ENCODE results near the gene MACROH2A1.

MACROH2A1 gene

GRCh38 chr5:135308245-135308644 is 90.8 kb downstream of the MACROH2A1 start:
- DNase-seq (ENCODE audit: low read depth, low spot score) = no peak
- Histone ChIP-seq H3K27me3 (ENCODE audit: insufficient read depth, insufficient read length) (no peaks in the 10 kb centered on the region), H3K9ac (ENCODE audit: insufficient read length, low read depth) (no peak overlapping the region), H3K36me3 (ENCODE audit: insufficient read depth, insufficient read length, low read length) (no peaks in the 10 kb centered on the region), H3K4me3 (ENCODE audit: insufficient read length, low read depth) (no peak overlapping the region), H3K9me3 (ENCODE audit: insufficient read depth, low read length) (no peaks in the 10 kb centered on the region), H3K4me1 (ENCODE audit: insufficient read depth, insufficient read length) (peaks cover 2% of the 10 kb centered on the region)
- TF ChIP-seq YY1 (IDR thresholded peaks at IDR 0.05; ENCODE audit: insufficient read depth, insufficient read length) (no peak), SUZ12 (IDR thresholded peaks at IDR 0.05; ENCODE audit: extremely low read depth, insufficient read depth, insufficient read length) (no peak), ZNF274 (IDR thresholded peaks at IDR 0.05; ENCODE audit: low read depth, low read length) (no peak)

GRCh38 chr5:135307143-135307903 is 91.7 kb downstream of the MACROH2A1 start:
- no peak overlapping the region for H3K4me3 ChIP-seq (ENCODE audit: insufficient read length, low read depth)
- no peaks in the 10 kb centered on the region for H3K9me3 ChIP-seq (ENCODE audit: insufficient read depth, low read length)
- DNase-seq (ENCODE audit: low read depth, low spot score) = no peak
- no peaks in the 10 kb centered on the region for H3K36me3 ChIP-seq (ENCODE audit: insufficient read depth, insufficient read length, low read length)
- TF ChIP-seq SUZ12 (IDR thresholded peaks at IDR 0.05; ENCODE audit: extremely low read depth, insufficient read depth, insufficient read length) (no peak), ZNF274 (IDR thresholded peaks at IDR 0.05; ENCODE audit: low read depth, low read length) (no peak), YY1 (IDR thresholded peaks at IDR 0.05; ENCODE audit: insufficient read depth, insufficient read length) (no peak)
- H3K9ac ChIP-seq (ENCODE audit: insufficient read length, low read depth) = no peak overlapping the region
- peaks cover 2% of the 10 kb centered on the region for H3K4me1 ChIP-seq (ENCODE audit: insufficient read depth, insufficient read length)
- H3K27me3 ChIP-seq (ENCODE audit: insufficient read depth, insufficient read length) = no peaks in the 10 kb centered on the region

- no peaks in the 10 kb centered on the region for H3K36me3 ChIP-seq (ENCODE audit: insufficient read depth, insufficient read length, low read length)
- H3K4me3 ChIP-seq (ENCODE audit: insufficient read length, low read depth) = no peak overlapping the region
Measured at GRCh38 chr5:135306557-135306956, 92.5 kb downstream of the MACROH2A1 start.

GRCh38 chr5:135304352-135305221 is 94.4 kb downstream of the MACROH2A1 start:
- DNase-seq (ENCODE audit: low read depth, low spot score) = no peak
- Histone ChIP-seq H3K4me3 (ENCODE audit: insufficient read length, low read depth) (no peak overlapping the region), H3K4me1 (ENCODE audit: insufficient read depth, insufficient read length) (peaks cover 2% of the 10 kb centered on the region), H3K27me3 (ENCODE audit: insufficient read depth, insufficient read length) (no peaks in the 10 kb centered on the region), H3K9me3 (ENCODE audit: insufficient read depth, low read length) (no peaks in the 10 kb centered on the region), H3K36me3 (ENCODE audit: insufficient read depth, insufficient read length, low read length) (no peaks in the 10 kb centered on the region), H3K9ac (ENCODE audit: insufficient read length, low read depth) (no peak overlapping the region)
- no peak for TF ChIP-seq YY1 (IDR thresholded peaks at IDR 0.05; ENCODE audit: insufficient read depth, insufficient read length)
- TF ChIP-seq SUZ12 (IDR thresholded peaks at IDR 0.05; ENCODE audit: extremely low read depth, insufficient read depth, insufficient read length) = no peak
- TF ChIP-seq ZNF274 (IDR thresholded peaks at IDR 0.05; ENCODE audit: low read depth, low read length) = no peak

More at GRCh38 chr5:135306557-135306956, 92.5 kb downstream of the MACROH2A1 start:
- H3K9me3 ChIP-seq (ENCODE audit: insufficient read depth, low read length) = no peaks in the 10 kb centered on the region
- no peak for DNase-seq (ENCODE audit: low read depth, low spot score)
- H3K27me3 ChIP-seq (ENCODE audit: insufficient read depth, insufficient read length) = no peaks in the 10 kb centered on the region
- TF ChIP-seq YY1 (IDR thresholded peaks at IDR 0.05; ENCODE audit: insufficient read depth, insufficient read length) (no peak), SUZ12 (IDR thresholded peaks at IDR 0.05; ENCODE audit: extremely low read depth, insufficient read depth, insufficient read length) (no peak), ZNF274 (IDR thresholded peaks at IDR 0.05; ENCODE audit: low read depth, low read length) (no peak)
- H3K4me1 ChIP-seq (ENCODE audit: insufficient read depth, insufficient read length) = peaks cover 2% of the 10 kb centered on the region
- H3K9ac ChIP-seq (ENCODE audit: insufficient read length, low read depth) = no peak overlapping the region

GRCh38 chr5:135303582-135304173 is 95.4 kb downstream of the MACROH2A1 start:
- no peaks in the 10 kb centered on the region for H3K27me3 ChIP-seq (ENCODE audit: insufficient read depth, insufficient read length)
- DNase-seq (ENCODE audit: low read depth, low spot score) = no peak
- no peaks in the 10 kb centered on the region for H3K36me3 ChIP-seq (ENCODE audit: insufficient read depth, insufficient read length, low read length)
- no peaks in the 10 kb centered on the region for H3K9me3 ChIP-seq (ENCODE audit: insufficient read depth, low read length)
- H3K9ac ChIP-seq (ENCODE audit: insufficient read length, low read depth) = no peak overlapping the region
- peaks cover 2% of the 10 kb centered on the region for H3K4me1 ChIP-seq (ENCODE audit: insufficient read depth, insufficient read length)
- H3K4me3 ChIP-seq (ENCODE audit: insufficient read length, low read depth) = no peak overlapping the region
- TF ChIP-seq SUZ12 (IDR thresholded peaks at IDR 0.05; ENCODE audit: extremely low read depth, insufficient read depth, insufficient read length) (no peak), ZNF274 (IDR thresholded peaks at IDR 0.05; ENCODE audit: low read depth, low read length) (no peak), YY1 (IDR thresholded peaks at IDR 0.05; ENCODE audit: insufficient read depth, insufficient read length) (no peak)

- Histone ChIP-seq H3K4me3 (ENCODE audit: insufficient read length, low read depth) (no peak overlapping the region), H3K4me1 (ENCODE audit: insufficient read depth, insufficient read length) (no peaks in the 10 kb centered on the region), H3K9ac (ENCODE audit: insufficient read length, low read depth) (no peak overlapping the region), H3K9me3 (ENCODE audit: insufficient read depth, low read length) (no peaks in the 10 kb centered on the region), H3K27me3 (ENCODE audit: insufficient read depth, insufficient read length) (no peaks in the 10 kb centered on the region), H3K36me3 (ENCODE audit: insufficient read depth, insufficient read length, low read length) (no peaks in the 10 kb centered on the region)
- no peak for TF ChIP-seq SUZ12 (IDR thresholded peaks at IDR 0.05; ENCODE audit: extremely low read depth, insufficient read depth, insufficient read length)
- no peak for TF ChIP-seq YY1 (IDR thresholded peaks at IDR 0.05; ENCODE audit: insufficient read depth, insufficient read length)
- no peak for TF ChIP-seq ZNF274 (IDR thresholded peaks at IDR 0.05; ENCODE audit: low read depth, low read length)
- no peak for DNase-seq (ENCODE audit: low read depth, low spot score)
Measured at GRCh38 chr5:135296900-135297816, 101.9 kb downstream of the MACROH2A1 start.
